ENCODE data around the gene EYA2.

EYA2 gene

DNA sequence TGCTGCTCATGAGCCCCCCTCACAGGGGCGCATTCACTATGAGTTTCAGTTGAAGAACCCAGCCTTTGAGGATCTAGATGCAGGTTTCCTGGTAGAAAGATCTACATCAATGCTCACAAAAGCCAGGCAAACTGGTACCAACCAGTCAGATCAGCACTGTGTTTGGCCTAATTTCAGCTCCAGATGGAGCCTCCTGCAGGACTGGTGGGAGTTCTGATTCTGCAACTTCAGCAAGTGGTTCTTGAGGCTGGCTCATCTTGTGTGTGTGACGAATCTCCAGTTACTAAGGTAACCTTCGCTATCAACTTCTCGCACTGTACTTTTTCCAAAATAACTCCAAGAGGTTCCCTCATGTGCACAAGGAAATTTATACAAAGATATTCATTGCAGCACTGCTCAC lies 343.1 kb downstream of the EYA2 start:
- DNase-seq, result no peak
